Adrenal gland (tissue), 12 donors: ENCODE measurements around the gene HOXB8. TPM values are rescaled to one million over a fixed set of nuclear protein-coding genes. Genes with fewer than 3 reads are reported as not detected.

Source experiments
- DNase-seq, 7 donors: peaks; one replicate each; pipeline ENCODE4 v3.0.0-alpha.2; 2019 to 2020
- H3K27ac ChIP-seq, 5 donors: fragments of 200-600 bp; sonication (generic) in 4 of 5; 1 replicate in 3 of 5; 2 replicates in 2 of 5; pipeline versions ENCODE4 v1.5.1 to v1.8.0; 2016 to 2020; ENCODE audit warnings: mild to moderate bottlenecking in 1 of 5
- H3K27me3 ChIP-seq: fragments of 200-600 bp; 2 replicates; pipeline ENCODE4 v1.8.0; 2021
- H3K36me3 ChIP-seq, 2 donors: fragments of 200-600 bp; replicated peaks in 1 of 2; 1 replicate in 1 of 2; 2 replicates in 1 of 2; pipeline versions ENCODE4 v1.5.1 to v1.8.0; 2018 to 2022
- H3K4me1 ChIP-seq, 2 donors: fragments of 200-600 bp; replicated peaks in 1 of 2; 1 replicate in 1 of 2; 2 replicates in 1 of 2; pipeline versions ENCODE4 v1.5.1 to v1.8.0; 2018 to 2021
- H3K4me3 ChIP-seq, 4 donors: fragments of 200-600 bp; sonication (generic) in 3 of 4; one replicate each; pipeline ENCODE4 v1.5.1; 2016 to 2018
- H3K9me3 ChIP-seq, 3 donors: fragments of 200-600 bp; sonication (generic) in 1 of 3; replicated peaks in 1 of 3; 1 replicate in 2 of 3; 2 replicates in 1 of 3; pipeline versions ENCODE4 v1.5.1 to v1.8.0; 2016 to 2021
- POLR2A ChIP-seq, 2 donors: fragments of 450-650 bp; IDR thresholded peaks; one replicate each; pipeline ENCODE4 v1.6.1; 2017; ENCODE audit warnings: antibody characterized with exemption in 2 of 2, mild to moderate bottlenecking in 2 of 2, moderate library complexity in 1 of 2
- WGBS, 4 donors: extraction: QIAGEN DNeasy Blood & Tissue Kit in 2 of 4; methylation state at CpG; one replicate each; pipeline versions ENCODE4 v1.1.5 to v1.1.7; 2013 to 2017; 5-methylcytosine and 5-hydroxymethylcytosine counted together
- intact Hi-C, 2 donors: fragments of 100-400 bp; cut with DNase I; formaldehyde crosslinking; loops; one replicate each; pipeline versions ENCODE4 v1.14.1 to v1.15.0; 2022 to 2023
- polyA plus RNA-seq, 3 donors: library from polyadenylated mRNA; stranded (reverse); fragments of 200-250 nt in 2 of 3; fragments of 350-450 nt in 1 of 3; fragmentation: Illumina TruSeq in 1 of 3; extraction: RNeasy Lipid Tissue Mini Kit (QIAGEN cat#74804) in 1 of 3; gene quantifications; one replicate each; pipeline ENCODE4 v1.2.3, GENCODE V29; 2013 to 2014
- total RNA-seq, 9 donors: library from RNA; depleted of rRNA in 4 of 9; stranded (reverse); fragments of >200 nt in 4 of 9; fragments of 120-200 nt in 1 of 9; fragmentation: NEBNext Ultra II Directional in 1 of 9; extraction: Animal tissue kit (Norgen Biotek cat#: 25700) in 1 of 9; gene quantifications; one replicate each; pipeline versions ENCODE4 v1.1.0 to v1.2.4, GENCODE V29; 2013 to 2023
- TF ChIP-seq, protein P1 (sequence below), 6 experiments: fragments of 450-650 bp in 4 of 6; fragments of 200-600 bp in 2 of 6; sonication (generic) in 1 of 6; IDR thresholded peaks; 1 replicate in 5 of 6; 2 replicates in 1 of 6; pipeline versions ENCODE4 v1.5.1 to v1.8.0; 2016 to 2021; ENCODE audit warnings: antibody characterized with exemption in 6 of 6, mild to moderate bottlenecking in 2 of 6, moderate library complexity in 1 of 6
- donor health status: healthy with polysubstance abuse.
- donor health status: Bipolar disorder and iron deficiency.
- donor health status: DM: yes; HTN: yes; CAD: no.
- donor health status: DM: no; HTN: no; CAD: no.
- donor health status: DM: no; HTN: no; CAD: no.
- donor health status: DM: yes; HTN: yes; CAD: no.

Gene HOXB8
- total and polyA plus RNA-seq, 12 donors: 0.72 to 13.3 (median 5.9) TPM

GRCh38 chr17:48649741-48650140 lies 34.6 kb upstream of the HOXB8 start:
- no peak overlapping the region for H3K27ac ChIP-seq
- intact Hi-C loops: no loop called here
- no peaks in the 10 kb centered on the region for H3K9me3 ChIP-seq
- no peak for TF ChIP-seq POLR2A (IDR thresholded peaks at IDR 0.05)
- TF ChIP-seq, protein P1, sequence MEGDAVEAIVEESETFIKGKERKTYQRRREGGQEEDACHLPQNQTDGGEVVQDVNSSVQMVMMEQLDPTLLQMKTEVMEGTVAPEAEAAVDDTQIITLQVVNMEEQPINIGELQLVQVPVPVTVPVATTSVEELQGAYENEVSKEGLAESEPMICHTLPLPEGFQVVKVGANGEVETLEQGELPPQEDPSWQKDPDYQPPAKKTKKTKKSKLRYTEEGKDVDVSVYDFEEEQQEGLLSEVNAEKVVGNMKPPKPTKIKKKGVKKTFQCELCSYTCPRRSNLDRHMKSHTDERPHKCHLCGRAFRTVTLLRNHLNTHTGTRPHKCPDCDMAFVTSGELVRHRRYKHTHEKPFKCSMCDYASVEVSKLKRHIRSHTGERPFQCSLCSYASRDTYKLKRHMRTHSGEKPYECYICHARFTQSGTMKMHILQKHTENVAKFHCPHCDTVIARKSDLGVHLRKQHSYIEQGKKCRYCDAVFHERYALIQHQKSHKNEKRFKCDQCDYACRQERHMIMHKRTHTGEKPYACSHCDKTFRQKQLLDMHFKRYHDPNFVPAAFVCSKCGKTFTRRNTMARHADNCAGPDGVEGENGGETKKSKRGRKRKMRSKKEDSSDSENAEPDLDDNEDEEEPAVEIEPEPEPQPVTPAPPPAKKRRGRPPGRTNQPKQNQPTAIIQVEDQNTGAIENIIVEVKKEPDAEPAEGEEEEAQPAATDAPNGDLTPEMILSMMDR (IDR thresholded peaks at IDR 0.05): no peak
- peaks cover 0 to 5% of the 10 kb centered on the region in 2 donors for H3K4me1 ChIP-seq
- no peak for DNase-seq
- H3K4me3 ChIP-seq: no peak overlapping the region
- H3K27me3 ChIP-seq: peaks cover 51% of the 10 kb centered on the region
- H3K36me3 ChIP-seq: no peaks in the 10 kb centered on the region
- 50 to 81% (median 75%) methylated on average over 1 of the region's 1 CpG for WGBS, 4 donors

GRCh38 chr17:48647963-48648245 lies 32.8 kb upstream of the HOXB8 start:
- DNase-seq: no peak
- intact Hi-C loops: no loop called here

GRCh38 chr17:48647103-48647962 lies 32.2 kb upstream of the HOXB8 start:
- peaks cover 0 to 8% of the 10 kb centered on the region in 2 donors for H3K4me1 ChIP-seq
- 2 to 3% (median 3%) methylated on average over 24 to 30 of the region's 30 CpGs for WGBS, 4 donors
- DNase-seq: no peak
- no peak overlapping the region for H3K27ac ChIP-seq
- H3K27me3 ChIP-seq: peaks cover 65% of the 10 kb centered on the region
- intact Hi-C loops: no loop called here
- no peaks in the 10 kb centered on the region for H3K9me3 ChIP-seq
- TF ChIP-seq POLR2A (IDR thresholded peaks at IDR 0.05): no peak
- TF ChIP-seq, protein P1 (IDR thresholded peaks at IDR 0.05): peak in 1 of 6 experiments; percentile 9
- peak overlapping the region in 2 of 4 donors; percentile 19 to 36 for H3K4me3 ChIP-seq
- no peaks in the 10 kb centered on the region for H3K36me3 ChIP-seq

More at GRCh38 chr17:48647963-48648245, 32.8 kb upstream of the HOXB8 start:
- Histone ChIP-seq H3K9me3 (no peaks in the 10 kb centered on the region), H3K36me3 (no peaks in the 10 kb centered on the region), H3K27ac (no peak overlapping the region), H3K27me3 (peaks cover 60% of the 10 kb centered on the region), H3K4me1 (peaks cover 0 to 8% of the 10 kb centered on the region in 2 donors), H3K4me3 (no peak overlapping the region)
- no peak for TF ChIP-seq POLR2A (IDR thresholded peaks at IDR 0.05)
- TF ChIP-seq, protein P1 (IDR thresholded peaks at IDR 0.05): peak in 1 of 6 experiments; percentile 3
- 54 to 71% (median 60%) methylated on average over 1 of the region's 1 CpG for WGBS, 4 donors

DNA sequence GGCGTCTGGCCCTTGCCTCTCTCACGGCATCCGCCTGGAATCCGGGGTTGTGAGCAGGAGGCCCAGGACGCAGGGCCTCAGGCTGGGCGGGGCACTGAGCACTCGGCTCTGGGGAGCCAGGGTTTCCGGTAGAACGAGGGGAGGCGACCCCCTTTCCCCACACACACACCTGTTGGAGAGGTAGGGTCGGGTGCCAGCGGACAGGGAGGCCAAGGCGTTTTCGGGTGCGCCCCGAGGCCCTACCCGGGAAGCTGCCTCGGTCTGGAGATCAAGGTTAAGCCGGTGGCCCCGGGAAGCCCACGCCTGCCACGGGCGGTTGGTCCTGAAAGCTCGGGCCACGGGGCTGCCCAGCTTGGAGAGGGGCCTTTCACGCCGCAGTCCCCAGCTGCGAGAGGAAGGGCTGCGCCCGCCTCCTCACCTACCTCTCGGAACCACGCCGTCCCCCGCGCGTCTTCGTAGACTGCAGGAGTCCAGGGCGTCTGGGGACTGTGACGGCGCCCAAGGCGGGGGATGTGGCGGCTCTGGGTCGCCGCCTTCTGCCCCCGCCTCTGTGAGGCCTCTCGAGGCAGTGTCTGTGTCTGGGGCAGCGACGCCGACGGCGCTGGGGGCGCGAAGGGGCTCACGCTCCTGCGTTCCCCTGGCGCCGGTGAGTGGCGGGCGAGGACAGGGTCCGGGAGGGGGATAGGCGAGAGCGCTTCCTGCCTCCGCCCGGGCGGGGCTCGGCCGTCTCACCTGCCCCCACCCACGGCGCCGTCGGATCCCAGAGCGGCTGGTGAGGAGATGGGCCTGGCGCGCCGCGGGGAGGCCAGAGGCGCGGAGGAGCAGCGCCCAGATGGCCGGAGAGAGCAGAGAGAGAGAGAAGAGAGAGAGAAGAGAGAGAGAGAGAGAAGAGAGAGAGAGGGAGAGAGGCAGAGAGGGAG lies 31.4 kb upstream of the HOXB8 start:
- Histone ChIP-seq H3K4me3 (peak overlapping the region in 1 of 4 donors; percentile 36), H3K36me3 (no peaks in the 10 kb centered on the region), H3K27ac (no peak overlapping the region), H3K9me3 (no peaks in the 10 kb centered on the region), H3K4me1 (peaks cover 0 to 8% of the 10 kb centered on the region in 2 donors), H3K27me3 (peaks cover 74% of the 10 kb centered on the region)
- intact Hi-C loops: no loop called here
- DNase-seq: peak in 1 of 7 donors; percentile 22
- no peak for TF ChIP-seq POLR2A (IDR thresholded peaks at IDR 0.05)
- TF ChIP-seq, protein P1 (IDR thresholded peaks at IDR 0.05): no peak
- WGBS, 4 donors: 2 to 13% (median 9%) methylated on average over 9 to 80 of the region's 80 CpGs
